CD4-positive, alpha-beta memory T cell (primary cell): ENCODE measurements around the gene KATNAL1. TPM values are rescaled to one million over a fixed set of nuclear protein-coding genes. Genes with fewer than 3 reads are reported as not detected.
"Not testable (repeated sequence)": the region's sequence is repeated elsewhere in the genome, so short reads cannot be mapped to it uniquely, and the experiment has no call there.

Experiments used
- CTCF ChIA-PET: fragments of 350-600 bp; sonication (Branson Sonifier 250); formaldehyde crosslinking; loops from one replicate; lab custom pipeline; 2021; ENCODE audit warnings: inconsistent platforms; ENCODE audit not compliant: partially characterized antibody; lab: Charles Lee
- POLR2A ChIA-PET: fragments of 350-600 bp; sonication (Branson Sonifier 250); formaldehyde crosslinking; loops from one replicate; lab custom pipeline; 2021; ENCODE audit not compliant: partially characterized antibody; lab: Charles Lee
- DNase-seq, 5 donors: peaks; one replicate each; pipeline versions ENCODE4 v3.0.0 to v3.0.0-alpha.2; 2020 to 2022; ENCODE audit warnings: mixed read lengths in 1 of 5
- H3K27ac ChIP-seq: one replicate; pipeline ENCODE4 v1.7.0; 2013; ENCODE audit warnings: low read depth, low read length
- H3K27me3 ChIP-seq: 2 replicates; pipeline ENCODE4 v1.7.0; 2013; ENCODE audit warnings: mild to moderate bottlenecking, low read length, moderate library complexity; ENCODE audit not compliant: insufficient read depth
- H3K36me3 ChIP-seq: 2 replicates; pipeline ENCODE4 v1.7.0; 2013; ENCODE audit warnings: mild to moderate bottlenecking, low read length, moderate library complexity; ENCODE audit not compliant: insufficient read depth
- H3K4me1 ChIP-seq: 2 replicates; pipeline ENCODE4 v1.7.0; 2013; ENCODE audit warnings: mild to moderate bottlenecking, low read length, moderate library complexity; ENCODE audit not compliant: insufficient read depth
- H3K4me3 ChIP-seq, 2 donors: one replicate each; pipeline ENCODE4 v1.7.0; 2013; ENCODE audit warnings: low read length in 2 of 2, mild to moderate bottlenecking in 1 of 2
- H3K9me3 ChIP-seq, 2 donors: one replicate each; pipeline ENCODE4 v1.7.0; 2013; ENCODE audit warnings: low read length in 2 of 2, control low read depth in 1 of 2; ENCODE audit not compliant: control insufficient read depth in 1 of 2
- H3K27ac Mint-ChIP-seq, 7 donors: one replicate each; pipeline ENCODE4 v1.8.0; 2020 to 2021; ENCODE audit warnings: mixed read lengths in 7 of 7, mild to moderate bottlenecking in 6 of 7, inconsistent platforms in 3 of 7, moderate library complexity in 3 of 7
- H3K27me3 Mint-ChIP-seq, 2 donors: one replicate each; pipeline ENCODE4 v1.8.0; 2020 to 2021; ENCODE audit warnings: mixed read lengths in 2 of 2
- H3K36me3 Mint-ChIP-seq, 2 donors: one replicate each; pipeline ENCODE4 v1.8.0; 2020 to 2021; ENCODE audit warnings: mixed read lengths in 2 of 2, inconsistent platforms in 1 of 2, mild to moderate bottlenecking in 1 of 2
- H3K4me1 Mint-ChIP-seq, 4 donors: one replicate each; pipeline ENCODE4 v1.8.0; 2020 to 2021; ENCODE audit warnings: mixed read lengths in 4 of 4, mild to moderate bottlenecking in 1 of 4
- H3K4me3 Mint-ChIP-seq, 8 donors: one replicate each; pipeline ENCODE4 v1.8.0; 2020 to 2021; ENCODE audit warnings: mixed read lengths in 8 of 8, mild to moderate bottlenecking in 7 of 8, moderate library complexity in 6 of 8, inconsistent platforms in 3 of 8
- H3K9me3 Mint-ChIP-seq, 8 donors: one replicate each; pipeline ENCODE4 v1.8.0; 2020 to 2021; ENCODE audit warnings: mixed read lengths in 8 of 8, mild to moderate bottlenecking in 5 of 8, inconsistent platforms in 3 of 8, moderate library complexity in 1 of 8
- intact Hi-C: fragments of 100-400 bp; cut with micrococcal nuclease; formaldehyde crosslinking; loops from one replicate; pipeline ENCODE4 v1.15.1; 2023
- polyA plus RNA-seq, 2 donors: library from polyadenylated mRNA; unstranded; fragments of 300-500 nt; fragmentation: Illumina TruSeq; gene quantifications; one replicate each; pipeline ENCODE4 v1.2.3, GENCODE V29; 2021
- total RNA-seq, 2 experiments: library from RNA; stranded (reverse); gene quantifications; one replicate each; pipeline ENCODE4 v1.2.3, GENCODE V29; 2021

The KATNAL1 gene
- total and polyA plus RNA-seq, 4 experiments from 2014 or later, result 1.7 to 6.4 (median 4.8) TPM

DNA sequence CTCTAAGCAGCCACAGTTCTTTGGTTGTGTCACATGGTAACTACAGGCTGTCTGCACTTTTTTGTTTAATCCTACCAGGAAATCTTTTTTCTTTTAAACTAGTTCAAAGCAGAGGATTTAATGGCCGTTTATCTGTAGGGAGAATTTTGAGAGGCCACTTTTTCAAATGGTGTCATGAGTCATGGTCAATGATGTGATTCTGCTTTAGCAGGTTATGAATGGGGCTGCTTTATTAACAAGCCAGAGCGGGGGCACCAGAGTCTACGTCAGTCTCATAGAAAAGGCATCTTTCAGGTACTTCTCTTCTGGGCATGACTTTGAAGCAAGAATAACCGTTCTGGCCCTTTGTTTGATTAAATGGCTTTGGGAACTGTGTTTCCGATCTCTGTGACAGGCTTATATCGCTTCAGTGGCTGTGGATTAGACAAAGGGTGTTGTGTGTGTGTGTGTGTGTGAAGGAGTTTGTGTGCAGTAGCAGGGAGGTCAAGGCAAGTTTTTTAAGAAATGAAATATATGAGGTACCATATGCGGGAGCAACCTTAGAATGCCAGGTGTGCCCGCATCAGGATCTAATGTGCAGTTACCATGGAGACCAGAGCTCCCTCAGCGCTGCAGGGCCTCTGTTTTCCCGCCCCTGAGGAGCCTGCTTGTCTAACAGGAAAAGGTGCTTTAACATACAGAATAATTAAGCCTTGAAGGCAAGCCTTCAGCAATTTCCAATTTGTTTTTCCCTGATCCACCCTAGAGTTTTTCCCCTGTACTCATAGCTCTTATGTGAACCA lies 120.5 kb downstream of the KATNAL1 start:
- intact Hi-C loops, result no loop called here
- Mint-ChIP-seq H3K27me3 (no peaks in the 10 kb centered on the region), H3K36me3 (peaks cover 0 to 6% of the 10 kb centered on the region in 2 donors), H3K4me3 (no peak overlapping the region), H3K27ac (no peak overlapping the region), H3K9me3 (peaks cover 0 to 5% (median under 1%) of the 10 kb centered on the region in 8 donors), H3K4me1 (no peaks in the 10 kb centered on the region)
- Histone ChIP-seq H3K36me3 (no peaks in the 10 kb centered on the region), H3K4me3 (no peak overlapping the region), H3K9me3 (no peaks in the 10 kb centered on the region), H3K4me1 (no peaks in the 10 kb centered on the region), H3K27ac (no peak overlapping the region), H3K27me3 (no peaks in the 10 kb centered on the region)
- ChIA-PET POLR2A (no interaction called here), CTCF (interaction anchor here (0.5 kb wide), 1 partner anchor 424 kb away, joined by 3 read pairs; no protein-coding TSS in a partner anchor)
- no peak for DNase-seq

DNA sequence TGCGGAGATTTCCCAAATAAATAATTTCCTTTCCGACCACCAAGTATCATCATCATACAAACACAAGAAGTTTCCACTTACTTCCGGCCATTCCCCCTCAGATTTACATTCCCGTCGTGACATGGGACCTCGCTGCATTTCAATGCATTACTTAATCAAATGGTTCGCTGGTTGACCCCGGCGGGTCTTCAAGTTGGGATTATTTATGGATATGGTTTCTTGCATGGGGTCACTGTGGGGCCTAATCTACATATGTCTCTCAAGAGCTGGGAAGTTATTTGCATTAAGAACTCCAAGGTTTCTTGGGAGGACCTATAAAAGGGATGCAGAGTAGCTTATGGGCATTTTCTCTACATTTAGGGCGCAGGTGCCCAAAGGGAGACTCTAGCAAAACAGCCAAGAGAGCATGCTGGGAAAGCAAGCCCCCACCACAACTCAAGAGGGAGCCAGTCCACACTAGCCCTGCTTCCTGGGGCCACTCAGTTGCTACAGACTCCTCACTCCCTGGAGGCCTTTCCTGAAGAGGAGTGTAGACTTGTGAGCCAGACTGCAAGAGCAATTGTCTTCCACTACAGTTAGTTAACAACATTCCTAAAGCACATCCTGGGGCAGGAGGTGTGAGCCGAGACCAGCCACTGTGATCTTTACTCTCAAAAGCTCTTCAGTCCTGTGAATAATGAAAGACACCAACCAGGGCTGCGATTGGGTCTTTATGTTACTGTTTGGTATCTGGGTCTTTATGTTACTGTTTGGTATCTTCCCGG lies 125.3 kb downstream of the KATNAL1 start:
- CTCF ChIA-PET, result no interaction called here
- no peak overlapping the region for H3K27ac ChIP-seq
- intact Hi-C loops, result no loop called here
- peaks cover 0 to 5% (median under 1%) of the 10 kb centered on the region in 8 donors for H3K9me3 Mint-ChIP-seq
- no peaks in the 10 kb centered on the region for H3K36me3 ChIP-seq
- H3K4me3 Mint-ChIP-seq, result no peak overlapping the region
- DNase-seq, result no peak
- H3K27ac Mint-ChIP-seq, result no peak overlapping the region
- no peaks in the 10 kb centered on the region for H3K27me3 ChIP-seq
- peaks cover 0 to 6% of the 10 kb centered on the region in 2 donors for H3K36me3 Mint-ChIP-seq
- peaks cover 0 to 2% (median 0%) of the 10 kb centered on the region in 4 donors for H3K4me1 Mint-ChIP-seq
- no peaks in the 10 kb centered on the region for H3K9me3 ChIP-seq
- no peaks in the 10 kb centered on the region for H3K4me1 ChIP-seq
- POLR2A ChIA-PET, result no interaction called here
- H3K4me3 ChIP-seq, result no peak overlapping the region
- H3K27me3 Mint-ChIP-seq, result no peaks in the 10 kb centered on the region

DNA sequence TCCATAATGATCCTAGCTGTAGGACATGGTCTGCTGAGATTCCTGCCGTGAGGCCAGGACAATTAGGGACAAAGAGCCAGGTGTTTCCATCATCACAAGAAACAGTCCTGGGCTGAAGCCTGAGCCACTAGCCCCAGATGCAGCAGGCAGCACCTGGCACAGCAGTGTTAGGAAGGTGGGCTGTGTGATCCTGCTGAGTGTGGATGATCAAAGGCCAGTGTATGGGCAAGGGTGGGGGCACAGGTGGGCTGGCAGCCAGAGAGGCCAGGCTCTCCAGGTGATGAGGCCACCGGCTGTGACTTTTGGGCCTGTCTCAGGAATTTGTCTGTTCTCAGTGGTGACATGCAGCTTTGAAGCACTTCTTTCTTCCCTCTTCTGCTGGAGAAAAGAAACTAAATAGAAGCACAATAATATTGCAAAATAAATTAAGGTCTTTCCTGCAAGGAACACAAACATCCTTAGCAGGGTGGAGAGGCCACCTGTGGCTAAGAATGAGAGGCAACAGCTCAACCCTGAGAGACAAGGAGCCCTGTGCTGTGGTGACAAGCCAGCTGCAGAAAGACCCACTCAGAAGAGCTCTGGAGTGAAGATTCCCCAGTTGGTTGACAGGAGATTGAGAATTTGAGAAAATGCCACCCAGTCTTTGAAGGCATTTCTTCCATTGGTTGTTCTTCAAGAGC lies 127.6 kb downstream of the KATNAL1 start:
- H3K4me1 ChIP-seq, result no peaks in the 10 kb centered on the region
- Mint-ChIP-seq H3K4me1 (peaks cover 0 to 2% (median 0%) of the 10 kb centered on the region in 4 donors), H3K27me3 (no peaks in the 10 kb centered on the region), H3K4me3 (no peak overlapping the region), H3K27ac (no peak overlapping the region), H3K9me3 (no peaks in the 10 kb centered on the region), H3K36me3 (no peaks in the 10 kb centered on the region)
- intact Hi-C loops, result no loop called here
- H3K9me3 ChIP-seq, result no peaks in the 10 kb centered on the region
- no peaks in the 10 kb centered on the region for H3K27me3 ChIP-seq
- no peak for DNase-seq
- H3K4me3 ChIP-seq, result no peak overlapping the region
- H3K36me3 ChIP-seq, result no peaks in the 10 kb centered on the region
- ChIA-PET CTCF (interaction anchor here (1.4 kb wide), 1 partner anchor 47 kb away, joined by 5 read pairs; no protein-coding TSS in a partner anchor), POLR2A (interaction anchor here (0.7 kb wide), 1 partner anchor 47 kb away, joined by 3 read pairs; no protein-coding TSS in a partner anchor)
- no peak overlapping the region for H3K27ac ChIP-seq

DNA sequence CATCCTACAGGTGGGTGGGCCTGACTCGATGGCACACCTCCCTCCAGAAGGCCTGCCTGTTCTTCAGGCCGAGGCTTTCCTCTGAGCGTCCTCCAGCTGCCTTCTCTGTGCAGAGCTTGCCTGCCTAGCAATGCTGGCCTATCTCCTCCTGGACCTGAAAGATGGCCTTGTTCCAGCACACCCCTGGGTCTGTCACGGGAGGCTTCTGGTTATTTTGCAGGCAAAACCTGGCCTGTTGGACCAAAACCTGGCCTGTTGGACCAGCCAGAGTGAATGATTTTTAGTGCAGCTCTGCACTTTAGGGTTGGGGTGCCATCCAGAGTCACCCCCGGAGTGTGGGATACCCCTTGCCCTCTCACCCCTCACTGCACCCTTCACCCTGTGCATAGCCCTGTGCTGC lies 128.4 kb downstream of the KATNAL1 start:
- H3K4me3 Mint-ChIP-seq, result no peak overlapping the region
- intact Hi-C loops, result no loop called here
- H3K36me3 Mint-ChIP-seq, result no peaks in the 10 kb centered on the region
- no peaks in the 10 kb centered on the region for H3K9me3 ChIP-seq
- H3K4me1 ChIP-seq, result no peaks in the 10 kb centered on the region
- ChIA-PET POLR2A (no interaction called here), CTCF (no interaction called here)
- H3K9me3 Mint-ChIP-seq, result no peaks in the 10 kb centered on the region
- no peaks in the 10 kb centered on the region for H3K27me3 Mint-ChIP-seq
- no peaks in the 10 kb centered on the region for H3K27me3 ChIP-seq
- H3K36me3 ChIP-seq, result no peaks in the 10 kb centered on the region
- H3K4me1 Mint-ChIP-seq, result peaks cover 0 to 2% (median 0%) of the 10 kb centered on the region in 4 donors
- H3K27ac ChIP-seq, result no peak overlapping the region
- no peak for DNase-seq
- H3K27ac Mint-ChIP-seq, result no peak overlapping the region
- no peak overlapping the region for H3K4me3 ChIP-seq

DNA sequence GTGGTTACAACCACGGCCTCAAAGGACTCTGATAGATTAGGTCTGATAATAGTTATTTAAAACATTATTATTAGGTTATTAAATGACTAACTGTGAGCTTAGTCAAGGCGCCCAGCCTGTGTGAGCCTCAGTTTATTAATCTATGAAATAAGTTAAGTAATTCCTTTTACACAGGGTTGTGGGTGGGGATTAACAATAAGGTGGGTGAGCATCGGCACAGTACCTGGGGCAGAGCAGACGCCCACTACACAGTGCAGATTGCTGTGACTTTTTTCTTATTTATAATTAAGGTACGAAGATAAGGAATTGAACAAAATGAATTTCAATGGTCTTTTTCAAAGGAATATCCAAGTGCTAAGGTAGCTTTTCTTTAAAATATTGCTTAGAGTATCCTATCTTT lies 132.2 kb downstream of the KATNAL1 start:
- intact Hi-C loops, result no loop called here
- Histone ChIP-seq H3K4me1 (peaks cover 6% of the 10 kb centered on the region), H3K27me3 (no peaks in the 10 kb centered on the region), H3K4me3 (no peak overlapping the region), H3K36me3 (no peaks in the 10 kb centered on the region), H3K9me3 (no peaks in the 10 kb centered on the region), H3K27ac (no peak overlapping the region)
- DNase-seq, result no peak
- no peak overlapping the region for H3K27ac Mint-ChIP-seq
- H3K9me3 Mint-ChIP-seq, result no peaks in the 10 kb centered on the region
- POLR2A ChIA-PET, result no interaction called here
- no peak overlapping the region for H3K4me3 Mint-ChIP-seq
- H3K4me1 Mint-ChIP-seq, result peaks cover 5 to 14% (median 11%) of the 10 kb centered on the region in 4 donors
- CTCF ChIA-PET, result interaction anchor here (0.7 to 1.2 kb wide), 5 partner anchors 8 to 406 kb away, joined by 3 to 5 read pairs (median 3); no protein-coding TSS in a partner anchor
- no peaks in the 10 kb centered on the region for H3K36me3 Mint-ChIP-seq
- H3K27me3 Mint-ChIP-seq, result no peaks in the 10 kb centered on the region

DNA sequence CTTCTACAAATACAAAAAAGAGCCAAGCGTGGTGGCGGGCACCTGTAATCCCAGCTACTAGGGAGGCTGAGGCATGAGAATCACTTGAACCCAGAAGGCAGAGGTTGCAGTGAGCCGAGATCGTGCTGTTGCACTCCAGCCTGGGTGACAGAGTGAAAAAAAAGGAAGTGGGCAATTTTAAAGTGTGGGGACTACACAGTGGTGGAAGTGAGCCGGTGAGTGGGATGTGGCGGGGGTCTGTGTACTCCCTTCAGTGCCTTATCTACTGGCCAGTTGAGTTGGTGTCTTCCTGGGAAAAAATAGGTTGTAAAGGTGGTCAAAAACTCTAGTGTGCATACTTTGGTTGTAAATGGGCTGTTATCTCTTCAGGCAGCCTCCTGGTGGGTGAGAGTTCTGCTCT lies 133.1 kb downstream of the KATNAL1 start:
- POLR2A ChIA-PET, H3K4me3 ChIP-seq: not testable (repeated sequence)
- CTCF ChIA-PET, result interaction anchor here (0.7 to 1.3 kb wide), 2 partner anchors 15 to 407 kb away, joined by 3 to 4 read pairs; no protein-coding TSS in a partner anchor

DNA sequence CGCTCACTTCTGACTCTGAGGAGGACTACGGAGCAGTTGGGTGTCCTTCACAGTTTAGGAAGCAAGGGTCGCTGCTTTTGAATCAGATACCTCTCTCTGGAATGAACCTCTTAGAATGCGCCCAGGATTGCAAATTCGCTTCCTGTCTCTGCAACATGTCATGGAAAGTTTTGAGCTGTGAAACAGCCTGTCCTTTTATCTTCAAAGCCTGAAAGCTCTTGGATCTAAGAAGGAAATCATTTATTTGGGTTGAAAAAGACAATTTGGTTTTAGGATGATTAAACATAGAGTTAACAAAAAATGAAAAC lies 134.1 kb downstream of the KATNAL1 start:
- CTCF ChIA-PET, result interaction anchor here (1.3 kb wide), 1 partner anchor 14 kb away, joined by 4 read pairs; no protein-coding TSS in a partner anchor
- peaks cover 6% of the 10 kb centered on the region for H3K4me1 ChIP-seq
- H3K4me3 ChIP-seq, result no peak overlapping the region
- Mint-ChIP-seq H3K4me1 (peaks cover 7 to 14% (median 10%) of the 10 kb centered on the region in 4 donors), H3K4me3 (peak overlapping the region in 1 of 8 donors; percentile 18), H3K9me3 (no peaks in the 10 kb centered on the region), H3K36me3 (no peaks in the 10 kb centered on the region), H3K27ac (no peak overlapping the region), H3K27me3 (no peaks in the 10 kb centered on the region)
- POLR2A ChIA-PET, result no interaction called here
- H3K27ac ChIP-seq, result no peak overlapping the region
- no peaks in the 10 kb centered on the region for H3K27me3 ChIP-seq
- DNase-seq, result no peak
- intact Hi-C loops, result no loop called here
- no peaks in the 10 kb centered on the region for H3K36me3 ChIP-seq
- no peaks in the 10 kb centered on the region for H3K9me3 ChIP-seq

More for the DNA sequence above, 133.1 kb downstream of the KATNAL1 start:
- H3K4me1 Mint-ChIP-seq, result peaks cover 5 to 14% (median 10%) of the 10 kb centered on the region in 4 donors
- H3K27ac Mint-ChIP-seq, H3K9me3 ChIP-seq, H3K36me3 Mint-ChIP-seq, H3K9me3 Mint-ChIP-seq, H3K4me1 ChIP-seq, DNase-seq, H3K27me3 ChIP-seq, H3K27me3 Mint-ChIP-seq, H3K36me3 ChIP-seq, intact Hi-C loops, H3K4me3 Mint-ChIP-seq, H3K27ac ChIP-seq: not testable (repeated sequence)
